UCSD-AML1 (cell line): ENCODE measurements around the gene CEP350.
A peak's percentile ranks its signal among the peaks of the same experiment; 100 is the strongest.
"Not testable (repeated sequence)": the region's sequence is repeated elsewhere in the genome, so short reads cannot be mapped to it uniquely, and the experiment has no call there.

Experiments
- DNase-seq: peaks from one replicate; lab custom pipeline; 2025; ENCODE audit not compliant: unreplicated experiment; lab: John Stamatoyannopoulos, UW

CEP350 gene

DNA sequence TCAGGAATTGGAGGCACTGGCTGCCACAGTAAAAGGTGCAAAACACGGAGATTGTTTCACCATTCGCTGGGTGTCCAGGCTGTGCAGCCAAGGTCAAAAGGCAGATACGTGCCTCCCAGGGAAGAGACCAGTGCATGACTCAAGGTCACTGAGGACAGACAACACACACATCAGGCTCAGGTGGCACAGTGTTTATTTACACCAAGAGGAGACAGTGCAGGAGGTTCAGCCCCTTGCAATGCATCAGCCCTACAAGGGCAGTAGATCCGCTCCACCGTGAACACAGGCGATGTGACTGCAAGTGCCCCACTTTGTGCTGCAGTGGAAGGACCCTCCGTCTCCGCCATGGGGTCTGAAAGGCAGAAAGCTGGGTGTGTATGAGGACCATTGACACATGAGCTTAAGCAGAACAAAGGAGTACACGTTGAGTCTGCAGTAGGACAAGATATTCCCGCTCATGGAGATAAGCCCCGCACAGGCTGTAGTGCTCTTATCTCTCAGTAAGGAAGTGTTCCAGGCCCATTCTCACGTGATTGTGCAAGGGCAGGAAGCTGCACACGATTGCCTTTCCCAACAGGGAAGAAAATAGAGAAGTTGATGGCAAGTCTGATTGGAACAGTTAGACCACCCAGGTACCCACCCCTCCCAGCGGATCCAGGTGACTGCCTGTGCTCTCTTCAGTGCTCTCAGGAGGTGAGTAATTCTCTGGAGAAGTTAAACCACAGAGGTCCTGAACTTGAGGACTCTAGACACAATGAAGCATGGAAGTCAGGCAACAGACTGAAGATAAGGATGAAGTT is 162.6 kb downstream of the CEP350 start:
- DNase-seq, result no peak

GRCh38 chr1:180117764-180118116 is 163.1 kb downstream of the CEP350 start:
- DNase-seq, result no peak

GRCh38 chr1:180119837-180120236 is 165.2 kb downstream of the CEP350 start:
- no peak for DNase-seq

DNA sequence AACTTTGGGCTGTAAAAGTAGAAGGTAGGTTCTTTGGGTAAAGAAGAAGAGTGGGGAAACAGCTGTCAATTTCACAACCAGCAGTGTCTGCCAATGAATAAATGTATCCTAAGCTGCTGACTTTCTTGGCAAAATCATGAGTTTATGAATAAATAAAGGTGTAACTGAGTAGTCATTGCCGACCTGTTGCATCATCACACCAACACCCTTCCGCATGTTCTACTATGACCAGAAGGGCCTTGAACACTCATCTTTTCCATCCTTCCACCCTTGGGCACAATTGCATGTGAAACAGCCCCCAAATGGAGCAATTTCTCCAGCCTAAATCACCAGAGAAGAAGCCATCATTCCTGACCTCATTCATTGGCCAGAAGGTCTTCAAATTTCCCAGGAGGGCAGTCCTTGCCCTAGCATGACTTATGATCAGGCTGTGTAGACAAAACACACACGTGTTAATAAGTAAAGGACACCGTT is 168.9 kb downstream of the CEP350 start:
- no peak for DNase-seq

- DNase-seq, result no peak
Measured at GRCh38 chr1:180130651-180131050, 176.0 kb downstream of the CEP350 start.

DNA sequence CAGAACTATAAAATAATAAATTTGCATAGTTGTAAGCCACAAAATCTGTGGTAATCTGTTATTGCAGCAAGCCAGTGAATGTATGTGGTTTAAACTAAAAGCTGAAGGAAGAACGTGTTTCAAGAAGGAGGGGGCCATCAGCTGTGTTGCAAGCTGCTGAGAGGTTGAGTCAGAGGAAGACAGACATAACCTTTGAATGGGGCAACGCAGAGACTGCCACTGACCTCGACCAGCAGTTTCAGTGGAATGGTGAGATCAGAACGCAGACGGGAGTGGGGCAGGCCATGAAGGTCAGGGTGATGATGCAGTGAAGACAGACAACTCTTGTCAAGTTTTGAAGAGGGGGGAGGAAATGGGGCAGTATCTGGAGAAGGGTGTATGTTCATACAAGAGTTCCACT is 176.9 kb downstream of the CEP350 start:
- no peak for DNase-seq

GRCh38 chr1:180133193-180133592 is 178.6 kb downstream of the CEP350 start:
- DNase-seq, result no peak

DNA sequence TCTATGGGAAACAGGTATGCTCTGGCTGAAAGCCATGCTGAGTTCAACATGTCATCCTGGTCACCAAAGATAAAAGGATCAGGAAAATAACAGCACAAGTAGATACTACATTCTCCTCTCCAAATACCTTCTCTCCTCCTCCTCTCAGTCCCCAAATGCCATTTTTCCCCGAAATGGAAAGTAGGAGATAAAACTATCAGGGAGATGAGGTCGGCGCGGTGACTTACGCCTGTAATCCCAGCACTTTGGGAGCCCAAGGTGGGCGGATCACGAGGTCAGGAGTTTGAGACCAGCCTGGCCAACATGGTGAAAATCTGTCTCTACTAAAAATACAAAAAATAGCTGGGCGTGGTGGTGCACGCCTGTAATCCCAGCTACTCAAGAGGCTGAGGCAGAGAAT is 179.1 kb downstream of the CEP350 start:
- DNase-seq, result not testable (repeated sequence)

DNA sequence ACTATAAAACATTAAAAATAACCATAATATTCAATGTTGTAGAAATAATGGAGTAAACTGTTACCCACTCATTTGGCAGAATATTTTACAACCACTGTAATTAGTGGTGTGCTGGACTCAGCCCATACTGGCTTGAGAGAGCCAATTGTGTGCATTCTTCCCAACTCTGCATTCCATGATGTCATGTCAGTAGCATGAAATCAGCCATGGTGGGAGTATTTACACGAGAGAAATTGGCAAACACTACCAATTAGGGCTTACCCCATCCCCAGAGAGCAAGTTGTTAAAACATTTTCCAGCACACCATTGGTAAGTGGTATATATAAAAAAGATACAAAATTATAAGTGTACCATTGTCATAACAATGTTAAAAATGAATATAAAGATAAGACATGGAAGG is 180.9 kb downstream of the CEP350 start:
- no peak for DNase-seq

DNA sequence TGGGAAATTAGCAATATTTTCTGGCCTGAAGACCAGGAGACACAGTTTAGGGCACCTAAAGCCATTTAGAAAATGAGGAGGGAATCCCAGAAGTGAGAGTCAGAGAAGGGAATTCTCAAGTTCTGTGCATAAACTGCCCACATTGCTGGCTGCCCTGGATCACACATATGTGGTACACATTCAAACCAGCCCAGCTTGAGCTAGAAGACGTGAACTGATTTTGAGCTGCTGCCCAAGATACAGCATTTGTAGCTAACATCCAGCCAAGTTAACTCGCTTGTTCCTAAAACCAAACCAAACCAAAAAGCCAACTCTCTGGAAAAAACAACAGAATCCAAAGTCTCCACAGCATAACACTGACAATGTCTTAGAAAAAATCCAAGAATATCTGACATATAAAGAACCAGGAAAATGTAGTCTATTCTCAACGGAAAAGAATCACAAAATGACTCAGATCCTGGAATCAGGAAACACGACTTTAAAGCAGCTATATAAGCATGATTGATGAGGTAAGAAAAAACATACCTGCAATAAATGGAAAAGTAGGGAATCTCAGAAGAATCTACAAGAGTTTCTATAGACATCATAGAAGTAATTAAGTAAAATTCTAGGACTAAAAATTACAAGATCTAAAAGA is 181.8 kb downstream of the CEP350 start:
- DNase-seq, result no peak

GRCh38 chr1:180136968-180137356 is 182.4 kb downstream of the CEP350 start:
- no peak for DNase-seq

DNA sequence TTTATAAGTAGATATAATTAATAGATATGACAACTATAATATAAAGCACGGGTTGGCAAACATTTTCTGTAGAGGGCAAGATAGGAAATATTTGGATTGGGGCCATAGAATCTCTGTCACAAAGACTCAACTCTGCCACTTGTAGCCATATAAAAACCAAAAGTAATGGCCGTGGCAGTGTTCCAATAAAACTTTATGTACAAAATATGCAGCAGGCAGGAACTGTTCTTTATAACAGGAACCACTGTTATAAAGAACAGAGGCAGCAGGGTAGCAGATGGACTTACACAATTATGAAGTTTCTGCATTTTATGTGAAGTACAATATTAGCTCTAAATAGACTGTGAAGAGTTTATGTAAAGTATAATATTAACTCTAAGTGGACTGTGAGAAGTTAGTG is 183.2 kb downstream of the CEP350 start:
- no peak for DNase-seq

GRCh38 chr1:180141381-180141934 is 186.8 kb downstream of the CEP350 start:
- no peak for DNase-seq

- no peak for DNase-seq
Measured at GRCh38 chr1:180143359-180143758, 188.7 kb downstream of the CEP350 start.

DNA sequence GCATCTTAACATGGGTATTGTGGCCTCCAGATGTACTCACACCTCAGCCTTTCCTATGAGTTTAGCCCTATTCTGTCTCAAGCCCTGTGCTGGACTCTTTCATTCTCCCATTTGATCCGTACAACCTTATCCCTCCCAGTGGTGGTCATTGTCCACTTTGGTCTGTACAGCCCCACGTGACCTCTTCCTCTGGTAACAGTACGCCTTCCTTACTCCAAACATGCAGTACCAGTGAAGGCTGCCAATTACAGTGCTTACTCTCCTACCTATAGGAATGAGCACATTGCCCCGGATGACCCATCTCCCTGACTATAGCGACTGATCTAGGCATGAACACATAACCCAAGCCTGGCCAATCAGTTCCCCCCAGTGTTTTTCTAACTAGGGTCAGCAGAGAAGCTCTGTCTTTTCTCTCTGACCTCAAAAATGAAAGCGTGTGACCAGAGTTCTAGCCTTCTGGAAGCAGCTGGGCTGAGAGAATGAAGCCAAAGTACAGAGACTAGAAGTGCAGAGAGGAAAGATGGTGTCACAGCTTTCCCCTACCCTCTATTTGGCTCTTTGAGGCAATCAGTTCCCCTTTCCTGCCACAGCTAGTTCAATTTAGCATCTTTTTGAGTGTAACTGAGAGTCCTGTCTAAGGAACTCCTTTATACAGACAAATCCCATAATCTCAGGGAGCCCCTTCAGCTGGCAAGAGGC is 190.2 kb downstream of the CEP350 start:
- no peak for DNase-seq

DNA sequence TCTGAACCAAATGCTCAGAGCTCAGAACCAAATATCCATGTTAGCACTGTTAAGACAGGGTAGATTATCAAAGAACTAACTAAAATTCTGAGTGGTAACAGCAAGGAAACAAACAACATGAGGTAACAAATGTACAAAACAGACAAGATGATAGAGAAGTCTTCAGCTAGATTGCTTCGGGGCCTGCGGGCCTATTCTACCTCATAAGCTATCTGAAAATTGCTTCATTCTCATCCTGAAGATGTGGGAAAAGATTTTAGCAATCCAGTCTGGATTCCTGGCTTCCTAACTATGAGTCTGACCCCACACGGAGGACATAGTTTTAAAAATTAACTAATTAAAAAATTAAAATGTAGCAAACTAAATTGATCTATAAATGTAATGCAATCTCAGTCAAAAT is 190.8 kb downstream of the CEP350 start:
- DNase-seq, result no peak

- DNase-seq, result peak; percentile 26
Measured at GRCh38 chr1:180150982-180151381, 196.4 kb downstream of the CEP350 start.

DNA sequence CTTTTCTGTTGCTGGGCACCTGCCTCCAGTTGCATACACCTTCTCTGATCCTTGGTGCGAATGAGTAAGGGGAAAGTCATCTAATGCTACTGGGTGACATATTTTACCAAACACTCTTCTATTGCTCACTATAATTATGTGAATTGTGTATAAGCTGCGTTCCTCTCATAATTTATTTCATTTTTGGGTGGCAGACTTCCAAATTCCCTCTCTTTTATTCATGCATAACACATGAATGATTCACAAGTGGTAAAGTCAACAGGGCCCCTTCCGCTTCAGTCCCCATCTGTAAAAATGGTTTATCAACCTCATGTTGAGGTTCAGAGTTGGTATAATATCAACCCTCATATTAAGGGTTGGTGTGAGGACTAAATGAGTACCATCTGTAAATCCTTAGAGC is 196.9 kb downstream of the CEP350 start:
- DNase-seq, result no peak

DNA sequence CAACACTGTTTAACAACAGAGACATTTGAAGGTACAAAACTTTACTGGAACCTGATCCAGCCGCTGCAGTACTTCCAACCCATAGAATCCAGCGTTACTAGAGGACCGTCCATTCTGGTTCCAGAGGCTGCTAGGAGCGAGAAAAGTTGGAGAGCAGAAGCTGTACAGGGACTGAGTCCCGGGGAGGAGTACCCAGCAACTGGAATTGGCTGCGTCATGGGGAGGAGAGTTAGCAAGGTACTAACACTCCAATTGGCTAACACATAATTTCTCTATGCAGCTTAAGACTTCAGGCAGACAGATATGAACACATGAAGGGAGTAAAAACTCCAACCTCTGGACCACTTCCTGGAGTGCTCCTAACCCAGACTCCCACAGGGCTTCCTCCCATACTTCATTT is 198.0 kb downstream of the CEP350 start:
- no peak for DNase-seq

DNA sequence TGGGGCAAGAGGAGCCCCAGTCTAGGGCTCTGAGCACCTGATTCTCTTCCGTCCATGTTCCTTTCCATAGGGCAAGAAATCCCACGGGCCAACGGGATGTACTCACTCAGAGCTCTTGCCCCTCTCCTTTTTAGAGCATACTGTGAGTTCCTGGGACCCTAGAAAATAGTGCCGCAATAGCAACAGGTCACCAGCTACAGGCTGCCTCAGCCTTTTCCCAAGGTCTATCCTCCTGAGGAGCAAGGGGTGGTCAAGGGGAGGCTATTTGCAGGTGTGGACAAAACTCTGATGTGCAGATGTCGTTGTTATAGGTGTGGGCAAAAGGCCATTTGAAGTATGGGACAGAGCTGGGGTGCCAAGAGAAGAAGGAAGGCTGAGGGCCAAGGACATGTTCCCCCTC is 198.4 kb downstream of the CEP350 start:
- no peak for DNase-seq

DNA sequence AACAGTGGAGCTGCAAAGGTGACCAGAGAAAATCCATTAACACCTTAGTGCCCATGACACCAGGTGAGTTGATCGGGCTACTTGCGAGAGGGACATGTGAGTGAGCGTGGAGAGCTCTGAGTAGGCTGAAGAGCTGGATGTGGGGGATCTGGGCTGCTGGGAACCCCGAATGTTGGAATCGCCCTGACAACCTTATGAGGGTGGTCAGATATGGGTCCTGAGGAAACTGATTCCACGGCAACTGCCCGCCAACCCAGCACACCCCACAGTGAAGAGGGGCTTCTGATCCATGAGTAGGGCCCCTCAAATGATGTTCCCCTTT is 199.4 kb downstream of the CEP350 start:
- no peak for DNase-seq
